ENCODE measurements around the gene HRC.

HRC gene

DNA sequence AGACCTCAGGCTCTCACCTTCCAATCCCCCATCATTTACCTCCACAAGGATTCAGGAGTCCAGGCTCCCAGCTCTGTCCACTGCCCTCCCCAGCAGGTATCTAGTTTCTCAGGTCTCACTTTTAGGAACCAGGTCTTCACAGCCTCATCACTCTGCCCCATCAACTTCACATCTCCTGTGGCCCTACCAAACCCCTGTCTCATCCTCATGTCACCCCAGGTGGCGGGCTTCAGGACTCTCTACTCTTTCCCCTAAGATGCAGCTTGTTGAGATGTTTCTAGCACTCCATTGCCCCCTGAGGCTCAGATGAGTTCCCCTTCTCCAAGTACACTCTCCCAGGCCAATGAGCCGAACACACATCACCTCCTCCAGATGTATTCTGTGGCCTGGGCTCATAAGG is 34.3 kb downstream of the HRC start:
- Histone ChIP-seq H3K4me1 (ENCODE audit: insufficient read depth, low read length) (peaks cover 4% of the 10 kb centered on the region; the same call in 1 of the 2 replicates), H3K27me3 (ENCODE audit: insufficient read depth, low read length) (peaks cover 22% of the 10 kb centered on the region), H3K27ac (ENCODE audit: low read depth, low read length) (no peak overlapping the region), H3K9ac (ENCODE audit: low read depth, low read length) (no peak overlapping the region), H3K9me3 (ENCODE audit: insufficient read depth, low read depth, low read length) (no peaks in the 10 kb centered on the region), H3K4me3 (ENCODE audit: low read length) (no peak overlapping the region), H3K36me3 (ENCODE audit: insufficient read depth, low read length) (no peaks in the 10 kb centered on the region)
- 72% methylated on average over 2 of the region's 2 CpGs for WGBS

DNA sequence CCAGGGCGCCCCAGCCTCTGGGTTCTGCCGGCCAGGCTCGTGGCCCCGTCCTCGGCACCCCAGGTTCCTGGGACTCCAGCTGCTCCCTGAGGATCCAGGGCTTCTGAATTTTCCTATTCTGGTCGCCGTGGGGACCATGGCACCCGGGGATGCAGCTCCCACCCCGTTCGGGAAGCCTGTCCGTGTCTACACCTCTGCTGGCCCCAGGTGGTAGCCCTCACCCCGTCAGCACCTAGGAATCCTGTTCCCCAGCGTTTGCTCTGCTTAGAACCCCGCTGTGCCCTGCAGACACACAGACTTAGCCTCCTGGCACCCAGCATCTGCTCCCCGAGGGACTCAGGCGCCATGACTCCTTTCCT is 34.9 kb downstream of the HRC start:
- peak overlapping the region; percentile 94 for H3K4me3 ChIP-seq (ENCODE audit: low read length)
- no peak overlapping the region for H3K9ac ChIP-seq (ENCODE audit: low read depth, low read length)
- H3K27ac ChIP-seq (ENCODE audit: low read depth, low read length) = no peak overlapping the region
- H3K27me3 ChIP-seq (ENCODE audit: insufficient read depth, low read length) = peaks cover 24% of the 10 kb centered on the region
- no peaks in the 10 kb centered on the region for H3K36me3 ChIP-seq (ENCODE audit: insufficient read depth, low read length)
- H3K4me1 ChIP-seq (ENCODE audit: insufficient read depth, low read length) = peaks cover 4% of the 10 kb centered on the region; the same call in 1 of the 2 replicates
- H3K9me3 ChIP-seq (ENCODE audit: insufficient read depth, low read depth, low read length) = no peaks in the 10 kb centered on the region
- WGBS = 22% methylated on average over 16 of the region's 16 CpGs

DNA sequence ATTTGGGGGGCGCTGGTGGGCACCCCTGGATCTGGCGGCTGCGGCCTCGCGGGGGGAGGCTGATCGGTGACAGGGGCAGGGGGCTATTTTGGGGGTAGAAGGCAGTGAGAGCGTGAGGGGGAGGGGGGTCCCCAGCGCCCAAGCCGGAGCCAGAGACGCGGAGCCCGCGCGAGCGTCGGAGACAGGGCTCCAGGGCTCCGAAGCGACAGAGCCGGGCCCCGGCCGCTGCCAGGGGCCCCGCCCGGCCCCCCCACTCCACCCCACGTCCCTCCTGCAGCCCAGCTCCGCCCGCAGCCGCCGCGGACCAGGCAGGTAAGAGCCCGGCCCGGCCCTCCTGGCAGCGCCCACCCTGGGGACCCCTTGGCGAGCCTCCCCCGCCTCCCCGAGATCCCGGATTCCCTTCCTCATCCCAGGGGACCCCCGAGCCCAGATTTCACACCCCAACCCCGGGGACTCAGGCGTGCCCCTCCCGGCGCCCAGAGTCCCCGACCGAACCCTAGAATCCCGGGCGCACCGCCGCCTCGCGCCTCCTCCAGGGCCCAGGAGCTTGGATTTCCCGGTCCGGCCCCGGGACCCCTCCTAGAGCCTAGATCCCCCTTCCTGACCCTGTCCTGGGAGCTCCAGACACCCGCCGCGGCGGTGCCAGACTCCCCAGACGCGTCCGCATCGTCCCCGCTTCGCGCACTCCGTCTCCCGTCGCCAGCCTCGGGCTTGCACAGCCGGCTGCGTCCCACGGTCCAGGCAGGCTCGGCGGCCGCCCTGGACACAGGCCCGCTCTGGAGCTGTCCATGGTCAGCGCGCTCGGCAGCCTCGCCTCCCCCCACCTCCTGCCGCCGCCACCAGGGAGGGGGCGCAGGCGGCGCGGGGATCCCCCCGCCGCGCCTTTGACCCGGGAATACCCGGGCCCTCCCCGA is 35.5 kb downstream of the HRC start, which contains the start of gene PPFIA3:
TSS of gene PPFIA3 (plus strand) at position 134 of the 914 bp plus-strand sequence. CDS start 8,330 bp downstream, outside the sequence.
- Histone ChIP-seq H3K27me3 (ENCODE audit: insufficient read depth, low read length) (peaks cover 31% of the 10 kb centered on the region), H3K4me1 (ENCODE audit: insufficient read depth, low read length) (no peaks in the 10 kb centered on the region; the same call in 1 of the 2 replicates), H3K9me3 (ENCODE audit: insufficient read depth, low read depth, low read length) (no peaks in the 10 kb centered on the region), H3K36me3 (ENCODE audit: insufficient read depth, low read length) (no peaks in the 10 kb centered on the region), H3K4me3 (ENCODE audit: low read length) (peak within 1 kb of the TSS; percentile 94), H3K27ac (ENCODE audit: low read depth, low read length) (peak within 1 kb of the TSS; percentile 97), H3K9ac (ENCODE audit: low read depth, low read length) (peak within 1 kb of the TSS; percentile 90)
- WGBS = 1% methylated on average over 88 of the region's 90 CpGs

DNA sequence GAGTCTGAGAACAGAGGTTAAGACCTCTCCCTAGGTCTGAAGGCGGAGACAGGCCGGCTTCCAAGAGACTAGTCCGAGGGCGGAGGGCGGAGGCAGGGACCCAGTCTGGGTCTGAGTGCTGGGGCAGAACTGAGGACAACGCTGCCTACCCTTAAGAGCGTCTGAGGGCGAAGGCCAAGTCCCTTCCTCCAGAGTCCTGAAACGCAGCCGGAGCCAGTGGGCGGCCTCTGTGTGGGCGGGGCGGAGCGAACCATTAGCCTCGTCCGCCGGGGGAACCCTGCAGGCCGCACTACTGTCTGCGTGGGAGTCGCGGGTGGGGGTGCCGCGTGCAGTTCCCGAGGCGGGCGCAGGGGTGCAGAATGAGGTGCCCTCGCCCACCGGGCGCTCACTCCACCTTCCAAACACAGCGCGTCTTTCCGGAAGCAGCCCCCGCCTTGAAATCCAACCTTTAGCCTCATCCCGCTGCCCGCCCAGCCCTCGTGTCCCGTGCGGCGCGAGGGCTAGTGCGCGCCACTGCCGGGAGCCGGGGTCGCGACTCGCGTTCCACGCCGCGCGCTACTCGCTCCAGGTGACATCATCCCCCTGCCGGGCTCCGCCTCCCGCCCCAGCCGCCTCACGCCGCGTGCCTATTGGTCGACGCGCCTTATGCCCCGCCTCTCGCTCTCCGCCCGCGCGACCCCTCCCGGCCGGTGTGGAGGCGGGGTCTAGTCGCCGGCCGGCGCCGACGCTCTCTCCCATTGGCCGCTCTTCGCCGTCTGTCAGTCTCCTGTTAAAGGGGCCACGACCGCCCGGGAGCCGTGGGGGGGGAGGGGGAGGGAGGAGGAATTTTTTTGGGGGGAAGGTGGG is 36.4 kb downstream of the HRC start, which contains the start of gene C19orf73:
TSS of gene C19orf73 (minus strand) at position 579 of the 846 bp plus-strand sequence. CDS start at position 458, 121 bp downstream.
- Histone ChIP-seq H3K9me3 (ENCODE audit: insufficient read depth, low read depth, low read length) (no peaks in the 10 kb centered on the region), H3K27me3 (ENCODE audit: insufficient read depth, low read length) (peaks cover 31% of the 10 kb centered on the region), H3K36me3 (ENCODE audit: insufficient read depth, low read length) (no peaks in the 10 kb centered on the region), H3K9ac (ENCODE audit: low read depth, low read length) (peak within 1 kb of the TSS; percentile 90), H3K27ac (ENCODE audit: low read depth, low read length) (peak within 1 kb of the TSS; percentile 97), H3K4me3 (ENCODE audit: low read length) (peak within 1 kb of the TSS; percentile 94), H3K4me1 (ENCODE audit: insufficient read depth, low read length) (no peaks in the 10 kb centered on the region; the same call in 1 of the 2 replicates)
- WGBS = under 1% methylated on average over 85 of the region's 85 CpGs

DNA sequence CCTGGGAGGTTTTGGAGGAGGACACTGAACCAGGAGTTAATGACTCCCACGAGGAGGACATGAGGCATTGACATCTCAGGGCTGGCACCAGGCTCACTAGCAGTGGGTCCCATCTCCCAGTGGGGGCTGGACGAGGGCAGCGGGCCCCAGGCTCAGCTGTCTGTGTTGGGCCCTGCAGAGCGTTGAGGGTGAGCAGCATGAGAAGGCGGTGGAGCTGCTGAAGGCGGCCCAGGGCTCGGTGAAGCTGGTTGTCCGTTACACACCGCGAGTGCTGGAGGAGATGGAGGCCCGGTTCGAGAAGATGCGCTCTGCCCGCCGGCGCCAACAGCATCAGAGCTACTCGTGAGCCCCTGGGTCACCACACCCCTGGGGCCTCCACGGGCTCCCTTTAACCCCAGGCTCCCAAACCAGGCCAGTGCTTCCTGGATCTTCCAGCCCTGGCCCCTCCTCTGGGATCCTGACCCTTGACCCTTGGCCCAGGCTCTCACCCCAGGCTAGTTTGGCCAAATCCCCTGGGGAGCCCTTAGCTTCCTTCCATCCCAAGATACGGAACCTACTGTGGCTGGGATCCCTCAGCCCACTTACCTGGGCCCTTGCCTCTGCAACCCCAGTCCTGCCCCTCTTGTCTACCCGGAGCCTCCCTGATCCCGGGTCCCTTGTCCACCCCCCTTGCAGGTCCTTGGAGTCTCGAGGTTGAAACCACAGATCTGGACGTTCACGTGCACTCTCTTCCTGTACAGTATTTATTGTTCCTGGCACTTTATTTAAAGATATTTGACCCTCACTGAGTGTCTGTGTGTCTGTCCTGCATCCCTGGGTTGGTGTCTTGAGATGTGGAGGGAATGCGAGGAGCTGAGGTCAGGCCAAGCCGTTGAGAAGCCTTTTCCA is 37.3 kb downstream of the HRC start:
- H3K4me1 ChIP-seq (ENCODE audit: insufficient read depth, low read length) = no peaks in the 10 kb centered on the region; the same call in 1 of the 2 replicates

DNA sequence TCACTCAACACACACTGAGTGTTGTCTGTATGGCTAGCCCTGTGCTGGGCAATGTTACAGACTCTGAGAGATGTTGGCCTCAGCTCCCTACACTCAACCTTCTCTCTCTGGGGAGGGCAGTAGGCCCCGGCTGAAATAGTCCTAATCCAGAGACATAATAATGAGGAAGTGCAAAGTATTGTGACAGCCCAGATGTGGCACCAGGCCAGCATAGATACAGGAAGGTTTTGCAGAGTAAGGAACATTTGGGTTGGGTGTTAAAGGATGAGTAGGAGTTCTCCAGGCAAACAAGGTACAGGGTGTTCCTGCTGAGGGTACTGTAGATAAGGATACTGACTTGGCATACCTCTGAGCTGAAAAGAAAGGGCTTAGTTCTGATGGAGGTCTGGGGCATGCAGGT is 38.7 kb downstream of the HRC start:
- no peaks in the 10 kb centered on the region; the same call in 1 of the 2 replicates for H3K4me1 ChIP-seq (ENCODE audit: insufficient read depth, low read length)
- WGBS = 100% methylated on average over 1 of the region's 1 CpG

More for the DNA sequence above, 37.3 kb downstream of the HRC start:
- Histone ChIP-seq H3K9ac (ENCODE audit: low read depth, low read length) (peak overlapping the region; percentile 90; the same call in 1 of the 2 replicates), H3K4me3 (ENCODE audit: low read length) (peak overlapping the region; percentile 94), H3K27ac (ENCODE audit: low read depth, low read length) (peak overlapping the region; percentile 97), H3K36me3 (ENCODE audit: insufficient read depth, low read length) (no peaks in the 10 kb centered on the region), H3K27me3 (ENCODE audit: insufficient read depth, low read length) (peaks cover 31% of the 10 kb centered on the region), H3K9me3 (ENCODE audit: insufficient read depth, low read depth, low read length) (no peaks in the 10 kb centered on the region)
- WGBS = 85% methylated on average over 26 of the region's 26 CpGs

DNA sequence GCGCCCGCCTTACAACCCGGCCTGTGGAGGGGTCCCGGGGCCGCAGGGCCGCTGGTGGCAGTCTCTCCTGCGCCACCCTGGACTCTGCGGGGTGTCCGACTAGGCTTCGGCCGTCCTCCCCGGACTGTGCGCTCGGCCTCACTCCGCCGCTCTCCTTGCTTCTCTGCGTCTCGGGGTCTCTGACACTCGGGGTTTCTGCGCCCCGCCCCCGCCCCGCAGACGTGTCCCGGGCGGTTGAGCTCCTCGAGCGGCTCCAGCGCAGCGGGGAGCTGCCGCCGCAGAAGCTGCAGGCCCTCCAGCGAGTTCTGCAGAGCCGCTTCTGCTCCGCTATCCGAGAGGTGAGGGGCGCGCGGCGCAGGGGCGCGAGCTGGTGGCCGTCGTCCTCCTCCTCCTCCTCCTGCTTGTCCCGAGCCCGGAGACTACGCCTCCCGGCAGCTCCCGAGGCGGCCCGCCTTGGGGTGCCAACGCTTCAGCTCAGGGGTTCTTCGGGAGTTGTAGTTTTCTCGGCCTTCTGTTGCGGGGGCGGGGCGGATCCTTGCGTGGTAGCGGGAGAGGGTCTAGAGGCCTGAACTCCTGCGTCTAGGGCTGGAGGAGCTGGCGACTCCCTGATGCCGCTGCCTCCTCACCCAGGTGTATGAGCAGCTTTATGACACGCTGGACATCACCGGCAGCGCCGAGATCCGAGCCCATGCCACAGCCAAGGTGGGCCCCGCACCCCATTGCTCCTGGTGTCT is 40.4 kb downstream of the HRC start:
- Histone ChIP-seq H3K4me1 (ENCODE audit: insufficient read depth, low read length) (no peaks in the 10 kb centered on the region; the same call in 1 of the 2 replicates), H3K36me3 (ENCODE audit: insufficient read depth, low read length) (no peaks in the 10 kb centered on the region), H3K9me3 (ENCODE audit: insufficient read depth, low read depth, low read length) (no peaks in the 10 kb centered on the region), H3K4me3 (ENCODE audit: low read length) (peak overlapping the region; percentile 78), H3K27me3 (ENCODE audit: insufficient read depth, low read length) (peaks cover 13% of the 10 kb centered on the region), H3K27ac (ENCODE audit: low read depth, low read length) (no peak overlapping the region; the same call in 1 of the 2 replicates), H3K9ac (ENCODE audit: low read depth, low read length) (peak overlapping the region; percentile 40; the same call in 1 of the 2 replicates)
- 6% methylated on average over 68 of the region's 68 CpGs for WGBS

More for the DNA sequence above, 38.7 kb downstream of the HRC start:
- Histone ChIP-seq H3K4me3 (ENCODE audit: low read length) (no peak overlapping the region), H3K9me3 (ENCODE audit: insufficient read depth, low read depth, low read length) (no peaks in the 10 kb centered on the region), H3K9ac (ENCODE audit: low read depth, low read length) (no peak overlapping the region), H3K27me3 (ENCODE audit: insufficient read depth, low read length) (peaks cover 28% of the 10 kb centered on the region), H3K27ac (ENCODE audit: low read depth, low read length) (no peak overlapping the region), H3K36me3 (ENCODE audit: insufficient read depth, low read length) (no peaks in the 10 kb centered on the region)

DNA sequence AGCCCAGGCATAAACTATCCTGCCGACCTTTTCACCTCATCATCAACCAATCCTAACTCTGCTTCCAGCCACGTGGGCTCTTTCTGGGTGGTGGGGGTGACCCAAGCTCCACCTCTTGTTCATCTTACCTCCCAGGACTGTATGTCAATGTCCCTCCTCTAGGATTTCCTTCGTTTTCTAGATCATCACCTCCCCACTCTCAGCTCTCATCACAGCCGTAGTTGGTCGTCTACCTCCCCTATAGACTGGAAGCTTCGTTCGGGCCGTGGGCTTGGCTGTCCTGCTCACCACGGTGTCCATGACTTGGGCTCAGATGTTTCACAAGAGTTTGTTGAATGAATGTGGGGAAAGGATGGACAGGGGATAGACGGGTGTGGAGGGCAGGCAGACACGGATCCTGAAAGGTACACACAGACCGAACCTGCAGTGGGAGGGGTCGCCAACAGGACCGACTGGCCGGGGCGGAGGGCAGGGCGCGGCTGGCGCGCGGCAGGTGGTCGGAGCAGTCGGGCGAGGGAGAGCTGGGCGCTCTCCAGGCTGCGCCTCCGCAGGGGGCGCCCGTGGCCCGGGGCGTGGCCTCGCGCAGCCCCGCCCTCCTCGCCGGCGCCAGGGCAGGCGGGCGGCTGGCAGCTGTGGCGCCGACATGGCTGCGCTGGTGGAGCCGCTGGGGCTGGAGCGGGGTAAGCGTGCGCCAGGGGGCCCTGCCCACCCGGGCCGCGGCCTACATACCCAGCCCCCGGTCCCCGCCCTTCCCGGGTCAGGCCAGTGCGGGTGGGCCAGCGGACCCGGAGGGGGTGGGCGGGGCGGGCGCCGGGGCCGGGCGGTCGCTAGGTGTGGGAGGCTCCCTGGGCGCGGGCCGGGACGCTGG is 41.2 kb downstream of the HRC start, which contains the start of gene LIN7B:
TSS of gene LIN7B (plus strand) at position 609 of the 868 bp plus-strand sequence. CDS start at position 644, 35 bp downstream.
- Histone ChIP-seq H3K9ac (ENCODE audit: low read depth, low read length) (peak within 1 kb of the TSS; percentile 40; the same call in 1 of the 2 replicates), H3K27me3 (ENCODE audit: insufficient read depth, low read length) (peaks cover 9% of the 10 kb centered on the region), H3K36me3 (ENCODE audit: insufficient read depth, low read length) (peaks cover 7% of the 10 kb centered on the region), H3K9me3 (ENCODE audit: insufficient read depth, low read depth, low read length) (no peaks in the 10 kb centered on the region), H3K27ac (ENCODE audit: low read depth, low read length) (no peak within 1 kb of the TSS; the same call in 1 of the 2 replicates), H3K4me1 (ENCODE audit: insufficient read depth, low read length) (no peaks in the 10 kb centered on the region; the same call in 1 of the 2 replicates), H3K4me3 (ENCODE audit: low read length) (peak within 1 kb of the TSS; percentile 78)
- 2% methylated on average over 66 of the region's 66 CpGs for WGBS
